ENCODE data around the gene TOMM34. TPM values are rescaled to one million over a fixed set of nuclear protein-coding genes. Genes with fewer than 3 reads are reported as not detected.

The TOMM34 gene
- total RNA-seq, 1 experiment from 2014 or later: 37.5 TPM

- Histone ChIP-seq H3K23ac (ENCODE audit: insufficient read length, low read depth, low read length) (no peak overlapping the region), H2AFZ (ENCODE audit: low read length) (no peak overlapping the region), H3K27ac (ENCODE audit: insufficient read length, low read depth, low read length) (no peak overlapping the region), H3K56ac (ENCODE audit: insufficient read length, low read depth, low read length) (no peak overlapping the region), H2BK20ac (ENCODE audit: low read depth, low read length, poor library complexity, severe bottlenecking) (no peak overlapping the region), H3K18ac (ENCODE audit: insufficient read length, low read depth, low read length) (no peak overlapping the region), H4K91ac (ENCODE audit: insufficient read length, low read depth, low read length) (no peak overlapping the region), H3K4me1 (ENCODE audit: insufficient read depth, low read length) (0 out of 2 replicates have a peak, but pooled peaks cover 2% of the 10 kb centered on the region), H4K8ac (replicated peaks; ENCODE audit: insufficient read length, low read depth, low read length) (no peak overlapping the region), H4K20me1 (ENCODE audit: control insufficient read depth, insufficient read depth, insufficient read length) (no peaks in the 10 kb centered on the region), H3K9me3 (ENCODE audit: control insufficient read depth, low read depth, low read length) (no peaks in the 10 kb centered on the region), H3K4ac (ENCODE audit: low read depth, low read length) (no peak overlapping the region), H2AK5ac (ENCODE audit: insufficient read length, low read length) (no peak overlapping the region), H2BK5ac (ENCODE audit: insufficient read length, low read length) (no peak overlapping the region), H3K27me3 (ENCODE audit: insufficient read depth, low read length) (no peaks in the 10 kb centered on the region; the same call in 1 of the 2 replicates), H3K14ac (ENCODE audit: insufficient read depth, low read length) (peak overlapping the region; percentile 42; the same call in 1 of the 2 replicates), H2BK15ac (ENCODE audit: low read depth, low read length) (no peak overlapping the region), H2BK120ac (ENCODE audit: low read depth, low read length, poor library complexity, severe bottlenecking) (no peak overlapping the region), H4K5ac (ENCODE audit: insufficient read length, low read depth, low read length) (no peak overlapping the region), H3T11ph (ENCODE audit: low read length) (no peak overlapping the region), H3K4me2 (ENCODE audit: insufficient read depth, insufficient read length, low read length) (peak overlapping the region; percentile 93), H3K79me2 (ENCODE audit: insufficient read depth, low read length) (no peaks in the 10 kb centered on the region), H3K23me2 (ENCODE audit: insufficient read length, low read depth, low read length, poor library complexity, severe bottlenecking) (peaks cover 6% of the 10 kb centered on the region), H3K9ac (ENCODE audit: extremely low read depth, insufficient read length, low read length) (peak overlapping the region; percentile 73), H2BK12ac (ENCODE audit: insufficient read length, low read depth, low read length) (no peak overlapping the region), H3K79me1 (ENCODE audit: insufficient read depth, low read depth, low read length, poor library complexity, severe bottlenecking) (peaks cover 4% of the 10 kb centered on the region)
- WGBS (ENCODE audit: extremely low coverage, insufficient read length, low lambda C conversion rate): no CpG with 5 or more reads among the region's 13 CpGs
- Mint-ChIP-seq H3K36me3 (ENCODE audit: insufficient read depth in 1 of 3, low read depth in 3 of 3) (peaks cover 15 to 31% (median 30%) of the 10 kb centered on the region in 3 experiments; a peak in 6 of 7 replicates), H3K9me3 (no peaks in the 10 kb centered on the region; a peak in 1 of 5 replicates), H3K4me3 (peak overlapping the region; percentile 87 to 95), H3K4me1 (peaks cover 27 to 34% of the 10 kb centered on the region in 2 experiments), H3K27me3 (ENCODE audit: low read depth) (peaks cover 39% of the 10 kb centered on the region), H3K27ac (peak overlapping the region in 2 of 3 experiments; percentile 88 to 90; a peak in 4 of 7 replicates)
- no peak for DNase-seq
- TF ChIP-seq, protein P1, sequence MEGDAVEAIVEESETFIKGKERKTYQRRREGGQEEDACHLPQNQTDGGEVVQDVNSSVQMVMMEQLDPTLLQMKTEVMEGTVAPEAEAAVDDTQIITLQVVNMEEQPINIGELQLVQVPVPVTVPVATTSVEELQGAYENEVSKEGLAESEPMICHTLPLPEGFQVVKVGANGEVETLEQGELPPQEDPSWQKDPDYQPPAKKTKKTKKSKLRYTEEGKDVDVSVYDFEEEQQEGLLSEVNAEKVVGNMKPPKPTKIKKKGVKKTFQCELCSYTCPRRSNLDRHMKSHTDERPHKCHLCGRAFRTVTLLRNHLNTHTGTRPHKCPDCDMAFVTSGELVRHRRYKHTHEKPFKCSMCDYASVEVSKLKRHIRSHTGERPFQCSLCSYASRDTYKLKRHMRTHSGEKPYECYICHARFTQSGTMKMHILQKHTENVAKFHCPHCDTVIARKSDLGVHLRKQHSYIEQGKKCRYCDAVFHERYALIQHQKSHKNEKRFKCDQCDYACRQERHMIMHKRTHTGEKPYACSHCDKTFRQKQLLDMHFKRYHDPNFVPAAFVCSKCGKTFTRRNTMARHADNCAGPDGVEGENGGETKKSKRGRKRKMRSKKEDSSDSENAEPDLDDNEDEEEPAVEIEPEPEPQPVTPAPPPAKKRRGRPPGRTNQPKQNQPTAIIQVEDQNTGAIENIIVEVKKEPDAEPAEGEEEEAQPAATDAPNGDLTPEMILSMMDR (conservative IDR thresholded peaks at IDR 0.05): no peak
Measured at GRCh38 chr20:44959638-44960102, 527 bp downstream of the TOMM34 start.
